Gastroesophageal sphincter (tissue), 4 donors: Measurements from ENCODE around the gene CCDC80. TPM values are rescaled to one million over a fixed set of nuclear protein-coding genes. Genes with fewer than 3 reads are reported as not detected.

Experiments
- ATAC-seq: fragments of 150-250 bp; one replicate; pipeline ENCODE4 v1.9.1; 2016; ENCODE audit warnings: mild to moderate bottlenecking, moderate library complexity
- H3K27ac ChIP-seq, 4 donors: fragments of 200-600 bp; sonication (generic) in 3 of 4; 1 replicate in 3 of 4; 2 replicates in 1 of 4; pipeline ENCODE4 v1.5.1; 2016 to 2019
- H3K27me3 ChIP-seq: fragments of 200-600 bp; sonication (generic); one replicate; pipeline ENCODE4 v1.5.1; 2019
- H3K36me3 ChIP-seq, 2 donors: fragments of 200-600 bp; sonication (generic); one replicate each; pipeline ENCODE4 v1.5.1; 2019; ENCODE audit warnings: control low read depth in 1 of 2
- H3K4me1 ChIP-seq, 3 donors: fragments of 200-600 bp; sonication (generic); 1 replicate in 2 of 3; 2 replicates in 1 of 3; pipeline ENCODE4 v1.5.1; 2016 to 2019; ENCODE audit warnings: control low read depth in 2 of 3
- H3K4me3 ChIP-seq, 2 donors: fragments of 200-600 bp; sonication (generic); one replicate each; pipeline ENCODE4 v1.5.1; 2019; ENCODE audit warnings: mild to moderate bottlenecking in 1 of 2, moderate library complexity in 1 of 2
- H3K9me3 ChIP-seq, 3 donors: fragments of 200-600 bp; sonication (generic); one replicate each; pipeline ENCODE4 v1.5.1; 2017 to 2019; ENCODE audit warnings: control low read depth in 2 of 3
- EP300 ChIP-seq: sonication (generic); formaldehyde crosslinking; IDR thresholded peaks from one replicate; pipeline ENCODE4 v1.6.1; 2017; ENCODE audit warnings: antibody characterized with exemption, mild to moderate bottlenecking
- POLR2A ChIP-seq, 2 donors: fragments of 450-650 bp; IDR thresholded peaks; one replicate each; pipeline ENCODE4 v1.6.1; 2017; ENCODE audit warnings: antibody characterized with exemption in 2 of 2, mild to moderate bottlenecking in 2 of 2, moderate library complexity in 1 of 2
- POLR2AphosphoS5 ChIP-seq: sonication (generic); formaldehyde crosslinking; IDR thresholded peaks from one replicate; pipeline ENCODE4 v1.6.1; 2017; ENCODE audit warnings: antibody characterized with exemption
- WGBS, 2 donors: methylation state at CpG; one replicate each; pipeline ENCODE4 v1.1.5; 2018; ENCODE audit warnings: low coverage in 1 of 2; 5-methylcytosine and 5-hydroxymethylcytosine counted together
- total RNA-seq, 4 donors: library from RNA; depleted of rRNA; stranded (reverse); fragments of >200 nt; gene quantifications; one replicate each; pipeline ENCODE4 v1.1.0, GENCODE V29; 2016
- TF ChIP-seq, protein P1 (sequence below), 4 experiments: fragments of 200-600 bp in 2 of 4; fragments of 450-650 bp in 2 of 4; sonication (generic) in 1 of 4; IDR thresholded peaks; one replicate each; pipeline ENCODE4 v1.5.1; 2017 to 2019; ENCODE audit warnings: antibody characterized with exemption in 4 of 4, mild to moderate bottlenecking in 2 of 4, moderate library complexity in 2 of 4

The CCDC80 gene
- total RNA-seq, 4 donors from 2014 or later, result 30.8 to 208 (median 138) TPM

DNA sequence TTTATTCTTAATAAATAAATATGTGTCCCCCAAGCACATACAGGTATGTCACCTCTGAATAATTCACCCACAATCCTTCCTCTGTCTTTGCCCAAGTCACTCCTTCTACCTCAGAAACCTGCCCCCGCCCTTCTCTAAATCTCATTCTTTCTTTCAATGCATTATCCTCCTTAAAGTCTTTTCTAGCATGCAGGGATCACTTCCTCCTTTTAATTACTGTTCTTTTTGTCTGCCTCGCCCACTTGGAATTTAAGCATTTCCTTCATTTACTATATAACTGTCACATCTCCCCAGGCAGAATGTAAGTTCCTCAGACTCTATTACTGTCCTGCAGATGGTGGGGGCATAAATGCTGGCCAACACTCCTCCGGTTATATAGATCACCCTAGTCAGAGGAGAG is 7.8 kb downstream of the CCDC80 start:
- H3K27me3 ChIP-seq, result no peaks in the 10 kb centered on the region
- H3K9me3 ChIP-seq, result no peaks in the 10 kb centered on the region
- TF ChIP-seq EP300 (no peak), POLR2A (IDR thresholded peaks at IDR 0.05) (no peak), POLR2AphosphoS5 (no peak)
- TF ChIP-seq, protein P1, sequence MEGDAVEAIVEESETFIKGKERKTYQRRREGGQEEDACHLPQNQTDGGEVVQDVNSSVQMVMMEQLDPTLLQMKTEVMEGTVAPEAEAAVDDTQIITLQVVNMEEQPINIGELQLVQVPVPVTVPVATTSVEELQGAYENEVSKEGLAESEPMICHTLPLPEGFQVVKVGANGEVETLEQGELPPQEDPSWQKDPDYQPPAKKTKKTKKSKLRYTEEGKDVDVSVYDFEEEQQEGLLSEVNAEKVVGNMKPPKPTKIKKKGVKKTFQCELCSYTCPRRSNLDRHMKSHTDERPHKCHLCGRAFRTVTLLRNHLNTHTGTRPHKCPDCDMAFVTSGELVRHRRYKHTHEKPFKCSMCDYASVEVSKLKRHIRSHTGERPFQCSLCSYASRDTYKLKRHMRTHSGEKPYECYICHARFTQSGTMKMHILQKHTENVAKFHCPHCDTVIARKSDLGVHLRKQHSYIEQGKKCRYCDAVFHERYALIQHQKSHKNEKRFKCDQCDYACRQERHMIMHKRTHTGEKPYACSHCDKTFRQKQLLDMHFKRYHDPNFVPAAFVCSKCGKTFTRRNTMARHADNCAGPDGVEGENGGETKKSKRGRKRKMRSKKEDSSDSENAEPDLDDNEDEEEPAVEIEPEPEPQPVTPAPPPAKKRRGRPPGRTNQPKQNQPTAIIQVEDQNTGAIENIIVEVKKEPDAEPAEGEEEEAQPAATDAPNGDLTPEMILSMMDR (IDR thresholded peaks at IDR 0.05), result no peak
- H3K36me3 ChIP-seq, result no peaks in the 10 kb centered on the region
- H3K4me1 ChIP-seq, result peaks cover 22 to 100% (median 36%) of the 10 kb centered on the region in 3 donors
- peak overlapping the region; percentile 85 to 91 (median 88) for H3K27ac ChIP-seq
- H3K4me3 ChIP-seq, result peak overlapping the region in 1 of 2 donors; percentile 52
- 19 to 30% methylated on average over 3 of the region's 3 CpGs for WGBS, 2 donors
- ATAC-seq, result no peak

DNA sequence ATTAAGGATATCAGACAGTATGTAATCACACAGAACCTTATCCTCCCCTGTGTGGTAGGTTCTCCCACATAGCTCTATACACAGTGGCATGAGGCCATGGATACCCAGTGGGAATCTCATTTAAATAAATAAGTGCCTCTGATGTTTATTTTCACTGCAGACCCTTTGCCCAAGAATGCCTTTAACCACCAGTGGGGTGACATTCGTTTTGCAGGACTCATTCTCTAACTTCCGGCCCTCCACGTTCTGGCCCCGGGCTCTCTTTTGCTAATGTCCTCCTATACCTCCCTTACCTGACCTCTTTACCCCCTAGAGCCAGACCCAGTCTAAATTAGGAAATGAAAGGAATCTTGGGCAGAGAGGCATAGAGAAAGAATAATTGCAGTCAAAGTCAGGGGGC is 8.3 kb downstream of the CCDC80 start:
- H3K27ac ChIP-seq, result peak overlapping the region in 3 of 4 donors; percentile 85 to 91 (median 87)
- no peaks in the 10 kb centered on the region for H3K27me3 ChIP-seq
- TF ChIP-seq, protein P1 (IDR thresholded peaks at IDR 0.05), result no peak
- TF ChIP-seq EP300 (no peak), POLR2AphosphoS5 (no peak), POLR2A (IDR thresholded peaks at IDR 0.05) (no peak)
- no peaks in the 10 kb centered on the region for H3K9me3 ChIP-seq
- no peak for ATAC-seq
- WGBS, 2 donors, result 6 to 48% methylated on average over 4 of the region's 4 CpGs
- peaks cover 22 to 100% (median 34%) of the 10 kb centered on the region in 3 donors for H3K4me1 ChIP-seq
- H3K4me3 ChIP-seq, result peak overlapping the region in 1 of 2 donors; percentile 52
- H3K36me3 ChIP-seq, result no peaks in the 10 kb centered on the region

DNA sequence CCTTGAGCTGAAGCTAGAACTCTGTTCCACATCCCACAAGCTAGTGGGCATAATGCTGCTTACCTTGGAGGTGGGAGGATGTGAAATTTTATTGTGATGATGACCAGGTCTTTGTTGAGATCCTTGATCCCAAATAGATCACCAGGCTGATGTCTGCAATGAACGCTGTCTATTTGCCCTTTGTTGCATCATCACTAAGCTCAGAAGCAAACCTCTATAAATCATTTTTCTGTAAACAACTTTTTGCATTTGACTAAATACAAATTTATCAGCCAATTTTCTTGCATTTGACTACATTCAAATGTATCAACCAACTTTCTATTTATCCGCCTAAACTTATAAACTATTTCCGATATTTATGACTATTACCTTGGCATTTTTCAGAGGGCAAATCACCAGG is 9.7 kb downstream of the CCDC80 start:
- no peaks in the 10 kb centered on the region for H3K9me3 ChIP-seq
- no peaks in the 10 kb centered on the region for H3K36me3 ChIP-seq
- no peak overlapping the region for H3K4me3 ChIP-seq
- TF ChIP-seq POLR2A (IDR thresholded peaks at IDR 0.05) (no peak), EP300 (no peak), POLR2AphosphoS5 (no peak)
- TF ChIP-seq, protein P1 (IDR thresholded peaks at IDR 0.05), result no peak
- ATAC-seq, result no peak
- peaks cover 22 to 99% (median 30%) of the 10 kb centered on the region in 3 donors for H3K4me1 ChIP-seq
- WGBS, 2 donors, result 69 to 72% methylated on average over 3 of the region's 3 CpGs
- H3K27me3 ChIP-seq, result no peaks in the 10 kb centered on the region
- peak overlapping the region in 3 of 4 donors; percentile 56 to 87 (median 59) for H3K27ac ChIP-seq

- Histone ChIP-seq H3K36me3 (no peaks in the 10 kb centered on the region), H3K9me3 (no peaks in the 10 kb centered on the region), H3K4me3 (no peak overlapping the region), H3K27me3 (no peaks in the 10 kb centered on the region), H3K27ac (peak overlapping the region in 3 of 4 donors; percentile 56 to 87 (median 59)), H3K4me1 (peaks cover 17 to 81% (median 25%) of the 10 kb centered on the region in 3 donors)
- ATAC-seq, result peak; percentile 93
- peak; percentile 90 for TF ChIP-seq POLR2AphosphoS5
- TF ChIP-seq, protein P1 (IDR thresholded peaks at IDR 0.05), result no peak
- 16 to 24% methylated on average over 7 of the region's 7 CpGs for WGBS, 2 donors
Measured at GRCh38 chr3:112629425-112629824, 11.5 kb downstream of the CCDC80 start.

- Histone ChIP-seq H3K4me1 (peaks cover 6 to 66% (median 12%) of the 10 kb centered on the region in 3 donors), H3K27me3 (no peaks in the 10 kb centered on the region), H3K27ac (peak overlapping the region in 3 of 4 donors; percentile 41 to 87 (median 53)), H3K9me3 (no peaks in the 10 kb centered on the region), H3K36me3 (no peaks in the 10 kb centered on the region), H3K4me3 (no peak overlapping the region)
- no peak for ATAC-seq
- WGBS, 2 donors, result 27 to 30% methylated on average over 1 of the region's 1 CpG
- TF ChIP-seq EP300, result no peak
- TF ChIP-seq POLR2A (IDR thresholded peaks at IDR 0.05), result no peak
- TF ChIP-seq, protein P1 (IDR thresholded peaks at IDR 0.05), result no peak
- no peak for TF ChIP-seq POLR2AphosphoS5
Measured at GRCh38 chr3:112627919-112628466, 12.9 kb downstream of the CCDC80 start.
